HUES64 (cell line): ENCODE measurements around the gene RPL13.

Experiments
- H3K27ac ChIP-seq: 2 replicates; pipeline ENCODE4 v1.7.0; 2013; ENCODE audit warnings: low read depth, low read length, inconsistent platforms
- H3K27me3 ChIP-seq: 2 replicates; pipeline ENCODE4 v1.6.1; 2013; ENCODE audit warnings: mild to moderate bottlenecking, low read length; ENCODE audit not compliant: insufficient read depth
- H3K36me3 ChIP-seq: 2 replicates; pipeline ENCODE4 v1.6.1; 2013; ENCODE audit warnings: mild to moderate bottlenecking, low read length; ENCODE audit not compliant: insufficient read depth
- H3K4me1 ChIP-seq: 2 replicates; pipeline ENCODE4 v1.6.1; 2013; ENCODE audit warnings: mild to moderate bottlenecking, low read length, moderate library complexity; ENCODE audit not compliant: insufficient read depth
- H3K4me3 ChIP-seq: 2 replicates; pipeline ENCODE4 v1.5.1; 2013; ENCODE audit warnings: mild to moderate bottlenecking, low read length, moderate library complexity
- H3K9ac ChIP-seq: 2 replicates; pipeline ENCODE4 v1.6.1; 2013; ENCODE audit warnings: mild to moderate bottlenecking, low read depth, low read length
- H3K9me3 ChIP-seq: 2 replicates; pipeline ENCODE4 v1.6.1; 2013; ENCODE audit warnings: low read depth, low read length; ENCODE audit not compliant: insufficient read depth
- WGBS: fragments of 150-250, 120-280 bp; methylation state at CpG from one replicate; pipeline ENCODE4 v1.1.7; 2013; ENCODE audit warnings: missing lambda C conversion rate; 5-methylcytosine and 5-hydroxymethylcytosine counted together

The RPL13 gene

GRCh38 chr16:89545831-89546574 lies 14.5 kb upstream of the RPL13 start:
- H3K4me3 ChIP-seq = no peak overlapping the region
- H3K36me3 ChIP-seq = peaks cover 88% of the 10 kb centered on the region
- no peak overlapping the region for H3K27ac ChIP-seq
- 97% methylated on average over 26 of the region's 26 CpGs for WGBS
- H3K9me3 ChIP-seq = no peaks in the 10 kb centered on the region
- H3K4me1 ChIP-seq = no peaks in the 10 kb centered on the region
- H3K27me3 ChIP-seq = no peaks in the 10 kb centered on the region
- no peak overlapping the region for H3K9ac ChIP-seq

- Histone ChIP-seq H3K4me3 (no peak overlapping the region), H3K9ac (no peak overlapping the region), H3K36me3 (peaks cover 88% of the 10 kb centered on the region), H3K27ac (no peak overlapping the region), H3K4me1 (no peaks in the 10 kb centered on the region), H3K27me3 (no peaks in the 10 kb centered on the region), H3K9me3 (no peaks in the 10 kb centered on the region)
- WGBS = 94% methylated on average over 19 of the region's 19 CpGs
Measured at GRCh38 chr16:89546781-89547180, 13.7 kb upstream of the RPL13 start.

- Histone ChIP-seq H3K9ac (no peak overlapping the region), H3K36me3 (peaks cover 89% of the 10 kb centered on the region), H3K27ac (no peak overlapping the region), H3K27me3 (no peaks in the 10 kb centered on the region), H3K4me3 (no peak overlapping the region), H3K9me3 (no peaks in the 10 kb centered on the region), H3K4me1 (no peaks in the 10 kb centered on the region)
- WGBS = 97% methylated on average over 17 of the region's 17 CpGs
Measured at GRCh38 chr16:89547291-89547690, 13.2 kb upstream of the RPL13 start.

GRCh38 chr16:89547860-89548259 lies 12.6 kb upstream of the RPL13 start:
- Histone ChIP-seq H3K4me3 (no peak overlapping the region), H3K9me3 (no peaks in the 10 kb centered on the region), H3K27me3 (no peaks in the 10 kb centered on the region), H3K9ac (no peak overlapping the region), H3K4me1 (no peaks in the 10 kb centered on the region), H3K27ac (no peak overlapping the region), H3K36me3 (peaks cover 91% of the 10 kb centered on the region)
- WGBS = 97% methylated on average over 20 of the region's 20 CpGs

GRCh38 chr16:89548344-89549006 lies 12.0 kb upstream of the RPL13 start:
- Histone ChIP-seq H3K4me3 (no peak overlapping the region), H3K27ac (no peak overlapping the region), H3K36me3 (peaks cover 97% of the 10 kb centered on the region), H3K9ac (no peak overlapping the region), H3K9me3 (no peaks in the 10 kb centered on the region), H3K4me1 (no peaks in the 10 kb centered on the region), H3K27me3 (no peaks in the 10 kb centered on the region)
- WGBS = 94% methylated on average over 28 of the region's 28 CpGs

- Histone ChIP-seq H3K27ac (no peak overlapping the region), H3K9ac (no peak overlapping the region), H3K27me3 (no peaks in the 10 kb centered on the region), H3K4me1 (no peaks in the 10 kb centered on the region), H3K9me3 (no peaks in the 10 kb centered on the region), H3K36me3 (peaks cover 100% of the 10 kb centered on the region), H3K4me3 (no peak overlapping the region)
- WGBS = 97% methylated on average over 10 of the region's 10 CpGs
Measured at GRCh38 chr16:89549007-89549700, 11.3 kb upstream of the RPL13 start.

GRCh38 chr16:89550421-89551007 lies 10.0 kb upstream of the RPL13 start:
- Histone ChIP-seq H3K4me3 (no peak overlapping the region), H3K4me1 (no peaks in the 10 kb centered on the region), H3K9ac (no peak overlapping the region), H3K27ac (no peak overlapping the region), H3K36me3 (peaks cover 99% of the 10 kb centered on the region), H3K9me3 (no peaks in the 10 kb centered on the region), H3K27me3 (no peaks in the 10 kb centered on the region)
- 96% methylated on average over 21 of the region's 22 CpGs for WGBS

GRCh38 chr16:89552329-89552728 lies 8.2 kb upstream of the RPL13 start:
- Histone ChIP-seq H3K4me1 (no peaks in the 10 kb centered on the region), H3K9me3 (no peaks in the 10 kb centered on the region), H3K36me3 (peaks cover 95% of the 10 kb centered on the region), H3K4me3 (no peak overlapping the region), H3K27me3 (no peaks in the 10 kb centered on the region), H3K9ac (no peak overlapping the region), H3K27ac (no peak overlapping the region)
- 97% methylated on average over 22 of the region's 22 CpGs for WGBS

- peaks cover 93% of the 10 kb centered on the region for H3K36me3 ChIP-seq
- H3K27me3 ChIP-seq = no peaks in the 10 kb centered on the region
- H3K4me1 ChIP-seq = no peaks in the 10 kb centered on the region
- no peak overlapping the region for H3K9ac ChIP-seq
- H3K27ac ChIP-seq = no peak overlapping the region
- H3K4me3 ChIP-seq = no peak overlapping the region
- no peaks in the 10 kb centered on the region for H3K9me3 ChIP-seq
- WGBS = 95% methylated on average over 13 of the region's 13 CpGs
Measured at GRCh38 chr16:89552913-89553312, 7.6 kb upstream of the RPL13 start.

GRCh38 chr16:89553733-89554132 lies 6.7 kb upstream of the RPL13 start:
- H3K27ac ChIP-seq = no peak overlapping the region
- WGBS = 93% methylated on average over 18 of the region's 18 CpGs
- no peaks in the 10 kb centered on the region for H3K4me1 ChIP-seq
- no peak overlapping the region for H3K4me3 ChIP-seq
- no peaks in the 10 kb centered on the region for H3K9me3 ChIP-seq
- no peaks in the 10 kb centered on the region for H3K27me3 ChIP-seq
- no peak overlapping the region for H3K9ac ChIP-seq
- H3K36me3 ChIP-seq = peaks cover 86% of the 10 kb centered on the region

- H3K9ac ChIP-seq = no peak overlapping the region
- no peaks in the 10 kb centered on the region for H3K27me3 ChIP-seq
- H3K36me3 ChIP-seq = peaks cover 80% of the 10 kb centered on the region
- WGBS = 95% methylated on average over 12 of the region's 12 CpGs
- H3K9me3 ChIP-seq = no peaks in the 10 kb centered on the region
- no peak overlapping the region for H3K27ac ChIP-seq
- no peak overlapping the region for H3K4me3 ChIP-seq
- no peaks in the 10 kb centered on the region for H3K4me1 ChIP-seq
Measured at GRCh38 chr16:89554343-89554742, 6.1 kb upstream of the RPL13 start.
